HG03135 (cell line): ENCODE measurements around the gene GRIK2.
"Not testable (repeated sequence)": the region's sequence is repeated elsewhere in the genome, so short reads cannot be mapped to it uniquely, and the experiment has no call there.

Experiments
- ATAC-seq: cut with Tn5 transposase; IDR thresholded peaks from one replicate; pipeline ENCODE4 v1.9.1; 2021; ENCODE audit warnings: mild to moderate bottlenecking, moderate library complexity; ENCODE audit not compliant: unreplicated experiment

The GRIK2 gene

GRCh38 chr6:101393251-101393828, at the start of gene GRIK2:
GRIK2 (plus strand) TSS chr6:101393708.
- ATAC-seq = peak; percentile 64

GRCh38 chr6:101344885-101345284, 48.6 kb upstream of the GRIK2 start:
- ATAC-seq = no peak

GRCh38 chr6:101348816-101349215, 44.7 kb upstream of the GRIK2 start:
- no peak for ATAC-seq

- ATAC-seq = not testable (repeated sequence)
Observed at GRCh38 chr6:101350631-101351030, 42.9 kb upstream of the GRIK2 start.

- no peak for ATAC-seq
Observed at GRCh38 chr6:101351173-101351572, 42.3 kb upstream of the GRIK2 start.

GRCh38 chr6:101352316-101352715, 41.2 kb upstream of the GRIK2 start:
- no peak for ATAC-seq

GRCh38 chr6:101365181-101365580, 28.3 kb upstream of the GRIK2 start:
- no peak for ATAC-seq

- no peak for ATAC-seq
Observed at GRCh38 chr6:101379926-101380325, 13.6 kb upstream of the GRIK2 start.

- no peak for ATAC-seq
Observed at GRCh38 chr6:101380897-101381630, 12.4 kb upstream of the GRIK2 start.

GRCh38 chr6:101383747-101384146, 9.8 kb upstream of the GRIK2 start:
- ATAC-seq = not testable (repeated sequence)

- ATAC-seq = no peak
Observed at GRCh38 chr6:101386982-101387381, 6.5 kb upstream of the GRIK2 start.

GRCh38 chr6:101391772-101392585, 1.5 kb upstream of the GRIK2 start:
- no peak for ATAC-seq

- no peak for ATAC-seq
Observed at GRCh38 chr6:101392586-101393230, 800 bp upstream of the GRIK2 start.

GRCh38 chr6:101393829-101394251, 332 bp downstream of the GRIK2 start:
- ATAC-seq = peak; percentile 5

- ATAC-seq = no peak
Observed at GRCh38 chr6:101394936-101395335, 1.4 kb downstream of the GRIK2 start.

- no peak for ATAC-seq
Observed at GRCh38 chr6:101395345-101395744, 1.8 kb downstream of the GRIK2 start.

- no peak for ATAC-seq
Observed at GRCh38 chr6:101396548-101397173, 3.2 kb downstream of the GRIK2 start.

GRCh38 chr6:101397199-101397598, 3.7 kb downstream of the GRIK2 start:
- no peak for ATAC-seq

- no peak for ATAC-seq
Observed at GRCh38 chr6:101398716-101399615, 5.5 kb downstream of the GRIK2 start.
